ENCODE data around the gene GRSF1.

Gene GRSF1

GRCh38 chr4:70874268-70875156 is 34.8 kb upstream of the GRSF1 start:
- Histone ChIP-seq H3K9me3 (ENCODE audit: control insufficient read depth, low read length) (no peaks in the 10 kb centered on the region), H3K36me3 (ENCODE audit: control insufficient read depth, insufficient read depth, low read length) (no peaks in the 10 kb centered on the region), H3K4me3 (ENCODE audit: low read depth, low read length) (no peak overlapping the region), H3K79me2 (no peaks in the 10 kb centered on the region), H3K4me2 (ENCODE audit: low read length) (no peak overlapping the region), H3K27ac (no peak overlapping the region), H3K9ac (no peak overlapping the region), H3K27me3 (ENCODE audit: control insufficient read depth, insufficient read depth, low read length) (no peaks in the 10 kb centered on the region), H3K4me1 (no peaks in the 10 kb centered on the region), H2AFZ (no peak overlapping the region)
- no peak for TF ChIP-seq CTCF (IDR thresholded peaks at IDR 0.05)

DNA sequence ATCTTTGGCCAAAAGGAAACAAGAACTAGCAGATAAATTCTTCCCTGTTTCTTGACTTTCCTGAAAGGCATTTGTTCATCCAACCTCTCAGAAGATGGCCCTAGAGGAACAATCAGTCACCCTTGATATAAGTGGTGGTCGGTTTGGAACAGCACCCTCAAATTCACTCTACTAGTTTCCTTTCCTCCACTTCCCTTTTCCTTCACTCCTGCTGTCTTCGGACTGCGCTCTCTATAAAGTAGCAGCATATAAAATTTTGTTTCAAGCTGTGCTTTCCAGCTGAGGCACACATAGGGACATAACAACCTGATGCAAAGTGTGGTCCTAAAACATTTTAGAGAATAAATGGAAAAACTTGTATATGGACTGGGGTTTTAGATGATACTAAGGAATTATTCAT is 33.5 kb upstream of the GRSF1 start:
- Histone ChIP-seq H3K4me3 (ENCODE audit: low read depth, low read length) (no peak overlapping the region), H3K27ac (no peak overlapping the region), H3K27me3 (ENCODE audit: control insufficient read depth, insufficient read depth, low read length) (no peaks in the 10 kb centered on the region), H3K4me1 (no peaks in the 10 kb centered on the region), H3K9me3 (ENCODE audit: control insufficient read depth, low read length) (no peaks in the 10 kb centered on the region), H3K79me2 (no peaks in the 10 kb centered on the region), H3K4me2 (ENCODE audit: low read length) (no peak overlapping the region), H2AFZ (no peak overlapping the region), H3K36me3 (ENCODE audit: control insufficient read depth, insufficient read depth, low read length) (no peaks in the 10 kb centered on the region), H3K9ac (no peak overlapping the region)
- TF ChIP-seq CTCF (IDR thresholded peaks at IDR 0.05): no peak

- H3K4me1 ChIP-seq: no peaks in the 10 kb centered on the region
- H3K4me2 ChIP-seq (ENCODE audit: low read length): no peak overlapping the region
- H3K79me2 ChIP-seq: no peaks in the 10 kb centered on the region
Measured at GRCh38 chr4:70868778-70869177, 29.1 kb upstream of the GRSF1 start.

DNA sequence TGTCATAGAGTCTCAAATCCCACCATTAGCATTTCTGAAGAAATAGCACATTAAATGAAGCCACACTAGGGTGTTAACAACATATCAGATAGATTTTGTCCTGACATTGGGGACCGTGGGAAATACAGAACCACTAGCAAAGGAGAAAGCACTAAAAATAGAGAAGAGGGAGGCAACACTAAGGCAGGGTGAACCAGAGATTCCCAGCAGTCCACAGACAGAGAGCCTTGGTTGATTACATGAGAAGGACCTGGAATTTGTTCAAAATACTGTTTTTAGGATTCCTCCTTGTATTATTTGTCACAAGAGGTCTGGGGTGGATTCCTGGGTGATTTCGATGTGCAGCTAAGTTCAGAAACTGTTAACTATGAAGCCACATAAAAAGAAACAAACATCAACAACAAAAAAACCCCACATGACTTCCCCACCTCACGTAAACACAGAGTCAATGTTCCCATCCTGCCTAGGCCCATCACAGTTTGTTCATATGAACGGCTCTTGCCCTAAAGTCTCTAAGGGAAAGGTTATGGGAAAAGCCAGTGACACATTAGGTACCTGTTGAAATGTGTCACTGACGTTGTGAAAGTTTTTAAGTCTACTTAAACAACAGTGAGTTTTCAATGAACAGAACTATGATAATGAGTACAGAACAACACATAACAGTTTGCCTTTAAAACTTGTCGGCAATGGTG is 23.6 kb upstream of the GRSF1 start:
- H3K9me3 ChIP-seq (ENCODE audit: control insufficient read depth, low read length): no peaks in the 10 kb centered on the region
- no peak overlapping the region for H3K4me2 ChIP-seq (ENCODE audit: low read length)
- H3K9ac ChIP-seq: no peak overlapping the region
- TF ChIP-seq CTCF (IDR thresholded peaks at IDR 0.05): no peak
- H3K36me3 ChIP-seq (ENCODE audit: control insufficient read depth, insufficient read depth, low read length): no peaks in the 10 kb centered on the region
- H3K4me1 ChIP-seq: no peaks in the 10 kb centered on the region
- no peak overlapping the region for H2AFZ ChIP-seq
- H3K4me3 ChIP-seq (ENCODE audit: low read depth, low read length): no peak overlapping the region
- H3K79me2 ChIP-seq: no peaks in the 10 kb centered on the region
- no peak overlapping the region for H3K27ac ChIP-seq
- no peaks in the 10 kb centered on the region for H3K27me3 ChIP-seq (ENCODE audit: control insufficient read depth, insufficient read depth, low read length)

More at GRCh38 chr4:70868778-70869177, 29.1 kb upstream of the GRSF1 start:
- no peak for TF ChIP-seq CTCF (IDR thresholded peaks at IDR 0.05)
- Histone ChIP-seq H3K9ac (no peak overlapping the region), H3K27me3 (ENCODE audit: control insufficient read depth, insufficient read depth, low read length) (no peaks in the 10 kb centered on the region), H3K27ac (no peak overlapping the region), H3K36me3 (ENCODE audit: control insufficient read depth, insufficient read depth, low read length) (no peaks in the 10 kb centered on the region), H3K4me3 (ENCODE audit: low read depth, low read length) (no peak overlapping the region), H3K9me3 (ENCODE audit: control insufficient read depth, low read length) (no peaks in the 10 kb centered on the region), H2AFZ (no peak overlapping the region)

All from parathyroid adenoma (tissue), 2 donors.